GM12878 (cell line): ENCODE results near the gene PUDP. TPM values are rescaled to one million over a fixed set of nuclear protein-coding genes. Genes with fewer than 3 reads are reported as not detected.

ENCODE experiments used
- ATAC-seq: fragments of 200-7000 bp; cut with Tn5 transposase; 3 replicates; pipeline ENCODE4 v1.9.1; 2020; ENCODE audit warnings: mild to moderate bottlenecking, moderate library complexity
- BruUV-seq: library from RNA; stranded (reverse); fragments of 400-500 nt; replicated peaks from 2 replicates; lab custom pipeline; 2021; lab: Mats Ljungman, UMichigan
- CTCF ChIA-PET: fragments of 300-600 bp; sonication (Branson Sonifier 250); formaldehyde crosslinking; extraction: SDS; loops from one replicate; lab custom pipeline; 2021; ENCODE audit warnings: inconsistent platforms; lab: Yijun Ruan, JAX
- POLR2A ChIA-PET: fragments of 350-600 bp; formaldehyde crosslinking; extraction: SDS; loops from one replicate; lab custom pipeline; 2021; ENCODE audit warnings: inconsistent platforms; lab: Charles Lee
- RAD21 ChIA-PET: fragments of 300-600 bp; sonication (Branson Sonifier 250); formaldehyde crosslinking; loops from one replicate; lab custom pipeline; 2023; ENCODE audit warnings: antibody characterized with exemption; ENCODE audit not compliant: unreplicated experiment; lab: Charles Lee
- SMC1A ChIA-PET: fragments of 300-600 bp; sonication (Branson Sonifier 250); formaldehyde crosslinking; loops from one replicate; lab custom pipeline; 2023; ENCODE audit not compliant: unreplicated experiment, uncharacterized antibody; lab: Charles Lee
- DNase-seq: peaks from one replicate; pipeline ENCODE4 v3.0.0-alpha.2; 2011; ENCODE audit warnings: low read depth, low spot score
- FAIRE-seq: peaks from 3 replicates; lab custom pipeline; 2011; peaks lifted over from hg19 to GRCh38; lab: Jason Lieb, UNC
- H2AFZ ChIP-seq: 2 replicates; pipeline ENCODE4 v1.6.0; 2011; ENCODE audit warnings: low read depth, low read length, control low read depth; ENCODE audit not compliant: control insufficient read depth
- H3K27ac ChIP-seq: 2 replicates; pipeline ENCODE4 v1.5.1; 2011; ENCODE audit warnings: control low read depth; ENCODE audit not compliant: control insufficient read depth, insufficient read depth
- H3K27me3 ChIP-seq, 2 experiments: replicated peaks in 1 of 2; 2 replicates each; pipeline versions ENCODE4 v1.6.0 to v1.6.1; 2011; ENCODE audit warnings: low read length in 1 of 2; ENCODE audit not compliant: control insufficient read depth in 2 of 2, insufficient read depth in 2 of 2
- H3K36me3 ChIP-seq, 2 experiments: 2 replicates each; pipeline ENCODE4 v1.5.1; 2011; ENCODE audit warnings: low read length in 1 of 2; ENCODE audit not compliant: control insufficient read depth in 2 of 2, insufficient read depth in 2 of 2
- H3K4me1 ChIP-seq: 2 replicates; pipeline ENCODE4 v1.6.1; 2011; ENCODE audit warnings: mild to moderate bottlenecking, low read length, moderate library complexity, mixed read lengths; ENCODE audit not compliant: control insufficient read depth, insufficient read depth
- H3K4me2 ChIP-seq: 2 replicates; pipeline ENCODE4 v1.6.0; 2011; ENCODE audit warnings: control low read depth; ENCODE audit not compliant: control insufficient read depth, insufficient read depth
- H3K4me3 ChIP-seq: fragments of 200-600 bp; sonication (generic); 2 replicates; pipeline ENCODE4 v1.5.1; 2016
- H3K79me2 ChIP-seq: 2 replicates; pipeline ENCODE4 v1.6.0; 2011; ENCODE audit warnings: low read length; ENCODE audit not compliant: control insufficient read depth, insufficient read depth
- H3K9ac ChIP-seq: 2 replicates; pipeline ENCODE4 v1.8.0; 2011; ENCODE audit warnings: low read length, control low read depth, mixed read lengths; ENCODE audit not compliant: control insufficient read depth, insufficient read depth
- H3K9me3 ChIP-seq: replicated peaks from 3 replicates; pipeline ENCODE4 v1.5.1; 2011; ENCODE audit warnings: mild to moderate bottlenecking, low read length; ENCODE audit not compliant: control insufficient read depth, insufficient read depth
- H4K20me1 ChIP-seq: 2 replicates; pipeline ENCODE4 v1.6.0; 2011; ENCODE audit not compliant: control insufficient read depth, insufficient read depth
- FOS ChIP-seq: IDR thresholded peaks from 3 replicates; pipeline ENCODE4 v1.6.1; 2011; ENCODE audit warnings: borderline replicate concordance; ENCODE audit not compliant: insufficient read length; ENCODE audit errors: extremely low read depth
- MTA3 ChIP-seq: IDR thresholded peaks from 2 replicates; pipeline ENCODE4 v1.6.1; 2012; ENCODE audit warnings: low read length, inconsistent platforms, borderline replicate concordance
- PAX5 ChIP-seq: IDR thresholded peaks from 2 replicates; pipeline ENCODE4 v1.6.1; 2011; ENCODE audit warnings: low read depth, low read length, borderline replicate concordance
- POLR2A ChIP-seq: IDR thresholded peaks from 2 replicates; pipeline ENCODE4 v1.6.1; 2011; ENCODE audit warnings: low read depth, mild to moderate bottlenecking, low read length
- YBX1 ChIP-seq: fragments of 450-650 bp; IDR thresholded peaks from 2 replicates; pipeline ENCODE4 v1.6.1; 2016; ENCODE audit warnings: antibody characterized with exemption
- WGBS: methylation state at CpG from one replicate; pipeline ENCODE4 v1.1.6; 2016; ENCODE audit warnings: low lambda C conversion rate; ENCODE audit not compliant: insufficient replicate concordance, insufficient coverage; ENCODE audit errors: missing lambda C conversion rate; 5-methylcytosine and 5-hydroxymethylcytosine counted together
- in situ Hi-C: fragments of 300-500 bp; cut with MboI; formaldehyde crosslinking; loops from 9 replicates; pipeline ENCODE4 v1.14.3; 2018; ENCODE audit warnings: mixed read lengths
- intact Hi-C: fragments of 100-400 bp; cut with micrococcal nuclease; formaldehyde crosslinking; loops from one replicate; pipeline ENCODE4 v1.14.2; 2022; ENCODE audit not compliant: unreplicated experiment
- polyA plus RNA-seq, 11 experiments: library from polyadenylated mRNA; depleted of rRNA in 4 of 11; unstranded in 6 of 11; stranded (reverse) in 5 of 11; fragments of >200 nt; fragmentation: Nextera tagmentation in 4 of 11; fragmentation: Illumina TruSeq in 1 of 11; extraction: Ambion mirVana in 4 of 11; extraction: Trizol in 1 of 11; gene quantifications; 1 replicate in 1 of 11; 2 replicates in 10 of 11; pipeline versions ENCODE4 v1.2.1 to v1.2.3, GENCODE V29; 2011 to 2016; ENCODE audit warnings: inconsistent platforms in 2 of 11, missing spikeins in 2 of 11, low read depth in 1 of 11
- total RNA-seq, 4 experiments: library from RNA; depleted of rRNA in 3 of 4; stranded (reverse); fragments of >200 nt in 3 of 4; fragmentation: Illumina TruSeq in 1 of 4; extraction: Trizol in 1 of 4; gene quantifications; 2 replicates each; pipeline versions ENCODE4 v1.2.1 to v1.2.3, GENCODE V29; 2013 to 2021
- TF ChIP-seq, protein P1 (sequence below): IDR thresholded peaks from 2 replicates; pipeline ENCODE4 v1.6.1; 2012; ENCODE audit warnings: low read depth, low read length, improper control_type of control experiment
- TF ChIP-seq, protein P2 (sequence below): fragments of 150-350 bp; IDR thresholded peaks from 2 replicates; pipeline ENCODE4 v1.6.1; 2014; ENCODE audit warnings: mild to moderate bottlenecking, low read depth, low read length
- TF ChIP-seq, protein P3 (sequence below): IDR thresholded peaks from 2 replicates; pipeline ENCODE4 v1.6.1; 2011; ENCODE audit warnings: borderline replicate concordance, low read depth, mild to moderate bottlenecking, moderate library complexity, low read length; ENCODE audit not compliant: insufficient read depth, poor library complexity, severe bottlenecking

The PUDP gene
- total and polyA plus RNA-seq, 10 of the 15 experiments (the other 5 are each of a cell fraction or from before 2014, with no cell fraction given): 30.8 to 83.5 (median 61.7) TPM

DNA sequence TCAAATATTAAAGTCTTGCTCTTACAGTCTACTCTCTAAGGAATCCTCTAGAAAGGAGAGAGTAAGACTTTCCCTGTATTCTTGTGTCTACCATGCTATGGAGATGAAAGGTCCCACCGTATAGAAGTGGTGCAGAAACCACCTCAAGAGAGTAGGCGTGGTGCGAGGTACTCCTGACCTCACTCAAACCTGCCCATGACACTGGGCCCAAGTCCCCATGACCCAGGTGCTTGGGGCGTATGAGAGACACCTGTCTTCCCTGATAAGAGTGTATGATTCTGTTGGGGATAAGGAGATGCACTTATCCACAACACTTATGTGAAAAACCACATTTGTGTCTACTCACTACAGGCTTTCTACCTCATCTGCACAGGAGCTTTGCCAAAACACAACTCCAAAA, 55.4 kb downstream of the PUDP start:
- ChIA-PET CTCF (interaction anchor here (1.5 to 4.3 kb wide), 3 partner anchors 8 to 356 kb away, joined by 3 to 34 read pairs (median 8); no protein-coding TSS in a partner anchor), RAD21 (interaction anchor here (4.0 to 4.8 kb wide), 2 partner anchors 17 to 53 kb away, joined by 35 to 77 read pairs; partner anchors contain the start of genes PUDP and STS), POLR2A (interaction anchor here (1.3 to 3.9 kb wide), 2 partner anchors 14 to 17 kb away, joined by 3 to 28 read pairs; no protein-coding TSS in a partner anchor), SMC1A (interaction anchor here (1.2 to 4.8 kb wide), 5 partner anchors 9 to 801 kb away, joined by 3 to 80 read pairs (median 5); no protein-coding TSS in a partner anchor)
- Histone ChIP-seq H3K27ac (no peak overlapping the region; the same call in 1 of the 2 replicates), H3K27me3 (no peaks in the 10 kb centered on the region), H3K4me2 (no peak overlapping the region), H3K79me2 (no peaks in the 10 kb centered on the region), H3K4me1 (peaks cover 20% of the 10 kb centered on the region), H3K9ac (no peak overlapping the region), H3K36me3 (no peaks in the 10 kb centered on the region; a peak in 2 of 4 replicates), H3K9me3 (no peaks in the 10 kb centered on the region), H2AFZ (no peak overlapping the region), H3K4me3 (no peak overlapping the region), H4K20me1 (no peaks in the 10 kb centered on the region)
- 56% methylated on average over 4 of the region's 4 CpGs for WGBS
- intact Hi-C loops: no loop called here
- no TSS peak for BruUV-seq
- ATAC-seq (no peak; the same call in 2 of the 3 replicates), DNase-seq (no peak), FAIRE-seq (no peak)
- in situ Hi-C loops: no loop called here
- TF ChIP-seq MTA3: no peak
- TF ChIP-seq, protein P1, sequence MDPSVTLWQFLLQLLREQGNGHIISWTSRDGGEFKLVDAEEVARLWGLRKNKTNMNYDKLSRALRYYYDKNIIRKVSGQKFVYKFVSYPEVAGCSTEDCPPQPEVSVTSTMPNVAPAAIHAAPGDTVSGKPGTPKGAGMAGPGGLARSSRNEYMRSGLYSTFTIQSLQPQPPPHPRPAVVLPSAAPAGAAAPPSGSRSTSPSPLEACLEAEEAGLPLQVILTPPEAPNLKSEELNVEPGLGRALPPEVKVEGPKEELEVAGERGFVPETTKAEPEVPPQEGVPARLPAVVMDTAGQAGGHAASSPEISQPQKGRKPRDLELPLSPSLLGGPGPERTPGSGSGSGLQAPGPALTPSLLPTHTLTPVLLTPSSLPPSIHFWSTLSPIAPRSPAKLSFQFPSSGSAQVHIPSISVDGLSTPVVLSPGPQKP: no peak
- no peak for TF ChIP-seq FOS
- TF ChIP-seq PAX5: no peak
- TF ChIP-seq POLR2A: no peak
- TF ChIP-seq, protein P2, sequence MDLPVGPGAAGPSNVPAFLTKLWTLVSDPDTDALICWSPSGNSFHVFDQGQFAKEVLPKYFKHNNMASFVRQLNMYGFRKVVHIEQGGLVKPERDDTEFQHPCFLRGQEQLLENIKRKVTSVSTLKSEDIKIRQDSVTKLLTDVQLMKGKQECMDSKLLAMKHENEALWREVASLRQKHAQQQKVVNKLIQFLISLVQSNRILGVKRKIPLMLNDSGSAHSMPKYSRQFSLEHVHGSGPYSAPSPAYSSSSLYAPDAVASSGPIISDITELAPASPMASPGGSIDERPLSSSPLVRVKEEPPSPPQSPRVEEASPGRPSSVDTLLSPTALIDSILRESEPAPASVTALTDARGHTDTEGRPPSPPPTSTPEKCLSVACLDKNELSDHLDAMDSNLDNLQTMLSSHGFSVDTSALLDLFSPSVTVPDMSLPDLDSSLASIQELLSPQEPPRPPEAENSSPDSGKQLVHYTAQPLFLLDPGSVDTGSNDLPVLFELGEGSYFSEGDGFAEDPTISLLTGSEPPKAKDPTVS: no peak
- no peak for TF ChIP-seq YBX1
- TF ChIP-seq, protein P3, sequence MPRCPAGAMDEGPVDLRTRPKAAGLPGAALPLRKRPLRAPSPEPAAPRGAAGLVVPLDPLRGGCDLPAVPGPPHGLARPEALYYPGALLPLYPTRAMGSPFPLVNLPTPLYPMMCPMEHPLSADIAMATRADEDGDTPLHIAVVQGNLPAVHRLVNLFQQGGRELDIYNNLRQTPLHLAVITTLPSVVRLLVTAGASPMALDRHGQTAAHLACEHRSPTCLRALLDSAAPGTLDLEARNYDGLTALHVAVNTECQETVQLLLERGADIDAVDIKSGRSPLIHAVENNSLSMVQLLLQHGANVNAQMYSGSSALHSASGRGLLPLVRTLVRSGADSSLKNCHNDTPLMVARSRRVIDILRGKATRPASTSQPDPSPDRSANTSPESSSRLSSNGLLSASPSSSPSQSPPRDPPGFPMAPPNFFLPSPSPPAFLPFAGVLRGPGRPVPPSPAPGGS: no peak
- TF ChIP-seq, all 136 proteins: peak for 0
